Measurements from ENCODE around the gene ELP5. TPM values are rescaled to one million over a fixed set of nuclear protein-coding genes. Genes with fewer than 3 reads are reported as not detected.

The ELP5 gene
- total and polyA plus RNA-seq, 5 donors: 37.9 to 100 (median 75.6) TPM

- 40% methylated on average over 35 of the region's 37 CpGs for WGBS
- H3K27ac ChIP-seq (ENCODE audit: low read length): no peak overlapping the region
- no peaks in the 10 kb centered on the region for H3K4me1 ChIP-seq (ENCODE audit: control insufficient read depth, insufficient read depth, low read length)
- peak in 2 of 3 donors; percentile 48 to 56 for DNase-seq
- H3K9me3 ChIP-seq (ENCODE audit: control insufficient read depth, low read length): no peaks in the 10 kb centered on the region
- no peak for ATAC-seq
- H3K4me3 ChIP-seq (ENCODE audit: low read length): no peak overlapping the region
- H3K27me3 ChIP-seq (ENCODE audit: control insufficient read depth, insufficient read depth): no peaks in the 10 kb centered on the region
- intact Hi-C loops (cut with DNase I): no loop called here
Measured at GRCh38 chr17:7211491-7212273, 40.3 kb upstream of the ELP5 start.

- WGBS: 5% methylated on average over 15 of the region's 15 CpGs
- Histone ChIP-seq H3K4me3 (ENCODE audit: low read length) (peak overlapping the region; percentile 62), H3K4me1 (ENCODE audit: control insufficient read depth, insufficient read depth, low read length) (no peaks in the 10 kb centered on the region), H3K27me3 (ENCODE audit: control insufficient read depth, insufficient read depth) (no peaks in the 10 kb centered on the region), H3K27ac (ENCODE audit: low read length) (no peak overlapping the region), H3K9me3 (ENCODE audit: control insufficient read depth, low read length) (no peaks in the 10 kb centered on the region)
- ATAC-seq: peak in 1 of 2 donors; percentile 2
- intact Hi-C loops (cut with DNase I): no loop called here
- DNase-seq: peak in 1 of 3 donors; percentile 81
Measured at GRCh38 chr17:7213895-7214299, 38.1 kb upstream of the ELP5 start.

- H3K4me1 ChIP-seq (ENCODE audit: control insufficient read depth, insufficient read depth, low read length): no peaks in the 10 kb centered on the region
Measured at GRCh38 chr17:7214300-7215135, 37.5 kb upstream of the ELP5 start.

GRCh38 chr17:7215136-7215638 is 36.8 kb upstream of the ELP5 start:
- Histone ChIP-seq H3K9me3 (ENCODE audit: control insufficient read depth, low read length) (no peaks in the 10 kb centered on the region), H3K27ac (ENCODE audit: low read length) (peak overlapping the region; percentile 45), H3K27me3 (ENCODE audit: control insufficient read depth, insufficient read depth) (no peaks in the 10 kb centered on the region), H3K4me1 (ENCODE audit: control insufficient read depth, insufficient read depth, low read length) (no peaks in the 10 kb centered on the region), H3K4me3 (ENCODE audit: low read length) (no peak overlapping the region)
- ATAC-seq (no peak), DNase-seq (no peak)
- 14% methylated on average over 9 of the region's 9 CpGs for WGBS
- intact Hi-C loops (cut with DNase I): no loop called here

More at GRCh38 chr17:7214300-7215135, 37.5 kb upstream of the ELP5 start:
- peak overlapping the region; percentile 50 for H3K27ac ChIP-seq (ENCODE audit: low read length)
- WGBS: under 1% methylated on average over 45 of the region's 45 CpGs
- H3K4me3 ChIP-seq (ENCODE audit: low read length): peak overlapping the region; percentile 62
- H3K27me3 ChIP-seq (ENCODE audit: control insufficient read depth, insufficient read depth): no peaks in the 10 kb centered on the region
- intact Hi-C loops (cut with DNase I): no loop called here
- H3K9me3 ChIP-seq (ENCODE audit: control insufficient read depth, low read length): no peaks in the 10 kb centered on the region
- ATAC-seq (peak; percentile 91), DNase-seq (peak; percentile 100)

- Histone ChIP-seq H3K4me1 (ENCODE audit: control insufficient read depth, insufficient read depth, low read length) (peaks cover under 1% of the 10 kb centered on the region), H3K4me3 (ENCODE audit: low read length) (no peak overlapping the region), H3K9me3 (ENCODE audit: control insufficient read depth, low read length) (no peaks in the 10 kb centered on the region), H3K27ac (ENCODE audit: low read length) (peak overlapping the region; percentile 45), H3K27me3 (ENCODE audit: control insufficient read depth, insufficient read depth) (no peaks in the 10 kb centered on the region)
- ATAC-seq: no peak
- 9% methylated on average over 10 of the region's 10 CpGs for WGBS
- intact Hi-C loops (cut with DNase I): no loop called here
- peak in 2 of 3 donors; percentile 18 to 59 for DNase-seq
Measured at GRCh38 chr17:7215652-7216180, 36.3 kb upstream of the ELP5 start.

GRCh38 chr17:7216242-7217112 is 35.5 kb upstream of the ELP5 start:
- 14% methylated on average over 7 of the region's 7 CpGs for WGBS
- Histone ChIP-seq H3K4me3 (ENCODE audit: low read length) (peak overlapping the region; percentile 61), H3K27me3 (ENCODE audit: control insufficient read depth, insufficient read depth) (no peaks in the 10 kb centered on the region), H3K9me3 (ENCODE audit: control insufficient read depth, low read length) (no peaks in the 10 kb centered on the region), H3K4me1 (ENCODE audit: control insufficient read depth, insufficient read depth, low read length) (peaks cover 2% of the 10 kb centered on the region), H3K27ac (ENCODE audit: low read length) (peak overlapping the region; percentile 17)
- intact Hi-C loops (cut with DNase I): no loop called here
- DNase-seq (peak in 1 of 3 donors; percentile 46), ATAC-seq (no peak)

- no peaks in the 10 kb centered on the region for H3K9me3 ChIP-seq (ENCODE audit: control insufficient read depth, low read length)
- intact Hi-C loops (cut with DNase I): no loop called here
- H3K4me1 ChIP-seq (ENCODE audit: control insufficient read depth, insufficient read depth, low read length): peaks cover 2% of the 10 kb centered on the region
- H3K27me3 ChIP-seq (ENCODE audit: control insufficient read depth, insufficient read depth): no peaks in the 10 kb centered on the region
- DNase-seq (peak; percentile 67 to 83 (median 82)), ATAC-seq (no peak)
- peak overlapping the region; percentile 5 for H3K27ac ChIP-seq (ENCODE audit: low read length)
- WGBS: under 1% methylated on average over 32 of the region's 32 CpGs
- peak overlapping the region; percentile 61 for H3K4me3 ChIP-seq (ENCODE audit: low read length)
Measured at GRCh38 chr17:7217113-7217987, 34.7 kb upstream of the ELP5 start.

GRCh38 chr17:7218166-7218565 is 33.8 kb upstream of the ELP5 start:
- Histone ChIP-seq H3K4me1 (ENCODE audit: control insufficient read depth, insufficient read depth, low read length) (peaks cover 2% of the 10 kb centered on the region), H3K9me3 (ENCODE audit: control insufficient read depth, low read length) (no peaks in the 10 kb centered on the region), H3K27me3 (ENCODE audit: control insufficient read depth, insufficient read depth) (no peaks in the 10 kb centered on the region), H3K4me3 (ENCODE audit: low read length) (peak overlapping the region; percentile 61), H3K27ac (ENCODE audit: low read length) (no peak overlapping the region)
- no peak for ATAC-seq
- 55% methylated on average over 6 of the region's 6 CpGs for WGBS
- intact Hi-C loops (cut with DNase I): no loop called here
- DNase-seq: peak in 2 of 3 donors; percentile 31 to 59

GRCh38 chr17:7218758-7219157 is 33.3 kb upstream of the ELP5 start:
- DNase-seq: peak in 2 of 3 donors; percentile 12 to 32
- intact Hi-C loops (cut with DNase I): no loop called here
- no peak overlapping the region for H3K4me3 ChIP-seq (ENCODE audit: low read length)
- H3K27ac ChIP-seq (ENCODE audit: low read length): no peak overlapping the region
- H3K27me3 ChIP-seq (ENCODE audit: control insufficient read depth, insufficient read depth): no peaks in the 10 kb centered on the region
- WGBS: 64% methylated on average over 6 of the region's 6 CpGs
- ATAC-seq: no peak
- peaks cover 2% of the 10 kb centered on the region for H3K4me1 ChIP-seq (ENCODE audit: control insufficient read depth, insufficient read depth, low read length)
- H3K9me3 ChIP-seq (ENCODE audit: control insufficient read depth, low read length): no peaks in the 10 kb centered on the region

All from right cardiac atrium (tissue), 5 donors.